ENCODE measurements around the gene SLC34A1. TPM values are rescaled to one million over a fixed set of nuclear protein-coding genes. Genes with fewer than 3 reads are reported as not detected.

The SLC34A1 gene
- total RNA-seq, 1 donor from 2014 or later, result not detected

- DNase-seq (ENCODE audit: low read depth) (no peak), FAIRE-seq (no peak)
- H3K4me3 ChIP-seq (ENCODE audit: insufficient read depth, low read depth, low read length), result no peak overlapping the region
- no peaks in the 10 kb centered on the region for H3K27me3 ChIP-seq (ENCODE audit: insufficient read depth, low read length)
- Mint-ChIP-seq H3K27ac (ENCODE audit: unreplicated experiment) (peak overlapping the region; percentile 28), H3K4me1 (ENCODE audit: low read depth, unreplicated experiment) (peaks cover 14% of the 10 kb centered on the region), H3K27me3 (ENCODE audit: low read depth, unreplicated experiment) (peaks cover 30% of the 10 kb centered on the region), H3K36me3 (ENCODE audit: low read depth, unreplicated experiment) (peaks cover 4% of the 10 kb centered on the region), H3K9me3 (ENCODE audit: unreplicated experiment) (peaks cover 6% of the 10 kb centered on the region), H3K4me3 (ENCODE audit: unreplicated experiment) (peak overlapping the region; percentile 50)
- H3K9ac ChIP-seq (ENCODE audit: low read length), result no peak overlapping the region
- no peaks in the 10 kb centered on the region for H3K36me3 ChIP-seq (ENCODE audit: insufficient read depth, low read length)
- no peaks in the 10 kb centered on the region for H3K9me3 ChIP-seq (ENCODE audit: insufficient read depth, low read depth, low read length)
- no peak overlapping the region for H3K27ac ChIP-seq (ENCODE audit: low read depth, low read length)
- TF ChIP-seq, protein P1, sequence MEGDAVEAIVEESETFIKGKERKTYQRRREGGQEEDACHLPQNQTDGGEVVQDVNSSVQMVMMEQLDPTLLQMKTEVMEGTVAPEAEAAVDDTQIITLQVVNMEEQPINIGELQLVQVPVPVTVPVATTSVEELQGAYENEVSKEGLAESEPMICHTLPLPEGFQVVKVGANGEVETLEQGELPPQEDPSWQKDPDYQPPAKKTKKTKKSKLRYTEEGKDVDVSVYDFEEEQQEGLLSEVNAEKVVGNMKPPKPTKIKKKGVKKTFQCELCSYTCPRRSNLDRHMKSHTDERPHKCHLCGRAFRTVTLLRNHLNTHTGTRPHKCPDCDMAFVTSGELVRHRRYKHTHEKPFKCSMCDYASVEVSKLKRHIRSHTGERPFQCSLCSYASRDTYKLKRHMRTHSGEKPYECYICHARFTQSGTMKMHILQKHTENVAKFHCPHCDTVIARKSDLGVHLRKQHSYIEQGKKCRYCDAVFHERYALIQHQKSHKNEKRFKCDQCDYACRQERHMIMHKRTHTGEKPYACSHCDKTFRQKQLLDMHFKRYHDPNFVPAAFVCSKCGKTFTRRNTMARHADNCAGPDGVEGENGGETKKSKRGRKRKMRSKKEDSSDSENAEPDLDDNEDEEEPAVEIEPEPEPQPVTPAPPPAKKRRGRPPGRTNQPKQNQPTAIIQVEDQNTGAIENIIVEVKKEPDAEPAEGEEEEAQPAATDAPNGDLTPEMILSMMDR (IDR thresholded peaks at IDR 0.05; ENCODE audit: insufficient read depth, low read depth, low read length), result no peak
- TF ChIP-seq EZH2 (IDR thresholded peaks at IDR 0.05; ENCODE audit: insufficient read depth, low read length), result no peak
- H4K20me1 ChIP-seq (ENCODE audit: insufficient read depth, low read length), result no peaks in the 10 kb centered on the region
- H2AFZ ChIP-seq (ENCODE audit: low read depth, low read length), result no peak overlapping the region
- H3K4me2 ChIP-seq (ENCODE audit: low read length), result no peak overlapping the region
- H3K4me1 ChIP-seq (ENCODE audit: insufficient read depth, low read length), result peaks cover 10% of the 10 kb centered on the region
- no peaks in the 10 kb centered on the region for H3K79me2 ChIP-seq (ENCODE audit: insufficient read depth, low read length)
Observed at GRCh38 chr5:177357146-177357458, 27.1 kb upstream of the SLC34A1 start.

- no peak within 1 kb of the TSS for H3K4me3 ChIP-seq (ENCODE audit: insufficient read depth, low read depth, low read length)
- peak within 1 kb of the TSS; percentile 62 for H3K4me2 ChIP-seq (ENCODE audit: low read length)
- TF ChIP-seq, protein P1 (IDR thresholded peaks at IDR 0.05; ENCODE audit: insufficient read depth, low read depth, low read length), result no peak
- no peak for TF ChIP-seq EZH2 (IDR thresholded peaks at IDR 0.05; ENCODE audit: insufficient read depth, low read length)
- peaks cover 33% of the 10 kb centered on the region for H3K27me3 Mint-ChIP-seq (ENCODE audit: low read depth, unreplicated experiment)
- H3K4me1 Mint-ChIP-seq (ENCODE audit: low read depth, unreplicated experiment), result peaks cover 14% of the 10 kb centered on the region
- peaks cover 6% of the 10 kb centered on the region for H3K9me3 Mint-ChIP-seq (ENCODE audit: unreplicated experiment)
- no peaks in the 10 kb centered on the region for H3K27me3 ChIP-seq (ENCODE audit: insufficient read depth, low read length)
- H3K27ac ChIP-seq (ENCODE audit: low read depth, low read length), result no peak within 1 kb of the TSS
- H3K27ac Mint-ChIP-seq (ENCODE audit: unreplicated experiment), result peak within 1 kb of the TSS; percentile 28
- peak within 1 kb of the TSS; percentile 50 for H3K4me3 Mint-ChIP-seq (ENCODE audit: unreplicated experiment)
- no peaks in the 10 kb centered on the region for H3K9me3 ChIP-seq (ENCODE audit: insufficient read depth, low read depth, low read length)
- no peak within 1 kb of the TSS for H3K9ac ChIP-seq (ENCODE audit: low read length)
- peaks cover 8% of the 10 kb centered on the region for H3K4me1 ChIP-seq (ENCODE audit: insufficient read depth, low read length)
- peaks cover 4% of the 10 kb centered on the region for H3K36me3 Mint-ChIP-seq (ENCODE audit: low read depth, unreplicated experiment)
- no peak for FAIRE-seq
- no peaks in the 10 kb centered on the region for H4K20me1 ChIP-seq (ENCODE audit: insufficient read depth, low read length)
- H2AFZ ChIP-seq (ENCODE audit: low read depth, low read length), result peak within 1 kb of the TSS; percentile 61
- H3K36me3 ChIP-seq (ENCODE audit: insufficient read depth, low read length), result no peaks in the 10 kb centered on the region
- peak; percentile 55 for DNase-seq (ENCODE audit: low read depth)
- no peaks in the 10 kb centered on the region for H3K79me2 ChIP-seq (ENCODE audit: insufficient read depth, low read length)
Observed at GRCh38 chr5:177357459-177358351, 26.5 kb upstream of the SLC34A1 start, which contains the start of gene RGS14. Gene RGS14 (plus strand): TSS chr5:177357924. CDS start chr5:177358025, 101 bp downstream.

DNA sequence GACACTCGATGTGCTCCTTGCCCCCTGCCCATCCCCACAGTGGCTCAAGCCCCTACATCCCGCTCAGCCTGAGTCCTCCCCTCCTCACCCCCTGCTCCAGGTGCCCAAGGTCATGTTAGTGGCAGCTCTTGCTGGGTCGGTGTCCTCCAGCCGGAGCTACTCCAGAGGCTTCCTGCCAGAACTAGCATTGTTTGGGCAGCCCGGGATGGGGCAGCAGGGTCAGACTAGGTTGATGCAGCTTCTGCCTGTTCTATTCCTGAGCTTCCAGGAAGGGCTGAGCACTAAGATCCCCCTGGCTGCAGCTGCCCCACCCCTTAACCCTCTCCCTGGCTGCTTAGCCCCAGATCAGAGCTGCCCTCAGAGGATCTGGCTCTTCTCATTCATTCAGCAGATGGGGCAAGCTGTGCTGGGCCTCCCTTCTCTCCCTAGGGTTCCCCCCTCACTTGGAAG lies 25.8 kb upstream of the SLC34A1 start:
- peaks cover 33% of the 10 kb centered on the region for H3K27me3 Mint-ChIP-seq (ENCODE audit: low read depth, unreplicated experiment)
- peaks cover 2% of the 10 kb centered on the region for H3K36me3 Mint-ChIP-seq (ENCODE audit: low read depth, unreplicated experiment)
- FAIRE-seq (no peak), DNase-seq (ENCODE audit: low read depth) (no peak)
- peaks cover 14% of the 10 kb centered on the region for H3K4me1 Mint-ChIP-seq (ENCODE audit: low read depth, unreplicated experiment)
- Histone ChIP-seq H3K4me1 (ENCODE audit: insufficient read depth, low read length) (peaks cover 11% of the 10 kb centered on the region), H3K79me2 (ENCODE audit: insufficient read depth, low read length) (no peaks in the 10 kb centered on the region), H3K9me3 (ENCODE audit: insufficient read depth, low read depth, low read length) (no peaks in the 10 kb centered on the region), H3K27ac (ENCODE audit: low read depth, low read length) (no peak overlapping the region), H3K4me2 (ENCODE audit: low read length) (no peak overlapping the region), H3K36me3 (ENCODE audit: insufficient read depth, low read length) (no peaks in the 10 kb centered on the region), H3K27me3 (ENCODE audit: insufficient read depth, low read length) (no peaks in the 10 kb centered on the region), H4K20me1 (ENCODE audit: insufficient read depth, low read length) (no peaks in the 10 kb centered on the region), H3K9ac (ENCODE audit: low read length) (no peak overlapping the region), H3K4me3 (ENCODE audit: insufficient read depth, low read depth, low read length) (no peak overlapping the region), H2AFZ (ENCODE audit: low read depth, low read length) (no peak overlapping the region)
- no peak overlapping the region for H3K4me3 Mint-ChIP-seq (ENCODE audit: unreplicated experiment)
- peaks cover 6% of the 10 kb centered on the region for H3K9me3 Mint-ChIP-seq (ENCODE audit: unreplicated experiment)
- TF ChIP-seq, protein P1 (IDR thresholded peaks at IDR 0.05; ENCODE audit: insufficient read depth, low read depth, low read length), result no peak
- TF ChIP-seq EZH2 (IDR thresholded peaks at IDR 0.05; ENCODE audit: insufficient read depth, low read length), result no peak
- H3K27ac Mint-ChIP-seq (ENCODE audit: unreplicated experiment), result no peak overlapping the region

Data from astrocyte (in vitro differentiated cells and primary cell).